Activated gamma-delta T cell treated with Interleukin-2 at 50 U/mL for 16 hours (primary cell): ENCODE results near the gene ZNF732.
"Not testable (repeated sequence)": the region's sequence is repeated elsewhere in the genome, so short reads cannot be mapped to it uniquely, and the experiment has no call there.

Source experiments
- DNase-seq: peaks from one replicate; pipeline ENCODE4 v3.0.0-alpha.2; 2020

The ZNF732 gene

GRCh38 chr4:304969-305680 is at the start of gene ZNF732:
ZNF732 (minus strand) TSS chr4:305474; CDS start chr4:305310, 164 bp downstream.
- no peak for DNase-seq

GRCh38 chr4:340011-340410 is 34.7 kb upstream of the ZNF732 start:
- no peak for DNase-seq

DNA sequence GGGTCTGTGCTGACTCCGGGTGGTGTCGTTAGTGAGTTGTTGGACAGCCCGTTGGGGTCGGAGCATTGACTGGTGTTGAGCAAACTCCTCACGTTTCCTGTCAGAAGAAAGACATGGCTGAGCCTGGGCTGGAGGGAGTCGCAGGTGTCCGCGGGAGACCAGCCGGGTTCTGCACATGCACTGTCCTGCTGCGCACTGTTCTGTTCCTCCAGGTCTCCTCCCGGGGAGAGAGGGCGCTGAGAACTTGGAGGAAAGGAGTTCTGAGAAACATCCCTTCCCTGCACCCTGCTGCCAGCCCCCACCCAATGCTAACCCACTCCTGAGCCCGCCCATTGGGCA is 33.5 kb upstream of the ZNF732 start:
- DNase-seq, result no peak

DNA sequence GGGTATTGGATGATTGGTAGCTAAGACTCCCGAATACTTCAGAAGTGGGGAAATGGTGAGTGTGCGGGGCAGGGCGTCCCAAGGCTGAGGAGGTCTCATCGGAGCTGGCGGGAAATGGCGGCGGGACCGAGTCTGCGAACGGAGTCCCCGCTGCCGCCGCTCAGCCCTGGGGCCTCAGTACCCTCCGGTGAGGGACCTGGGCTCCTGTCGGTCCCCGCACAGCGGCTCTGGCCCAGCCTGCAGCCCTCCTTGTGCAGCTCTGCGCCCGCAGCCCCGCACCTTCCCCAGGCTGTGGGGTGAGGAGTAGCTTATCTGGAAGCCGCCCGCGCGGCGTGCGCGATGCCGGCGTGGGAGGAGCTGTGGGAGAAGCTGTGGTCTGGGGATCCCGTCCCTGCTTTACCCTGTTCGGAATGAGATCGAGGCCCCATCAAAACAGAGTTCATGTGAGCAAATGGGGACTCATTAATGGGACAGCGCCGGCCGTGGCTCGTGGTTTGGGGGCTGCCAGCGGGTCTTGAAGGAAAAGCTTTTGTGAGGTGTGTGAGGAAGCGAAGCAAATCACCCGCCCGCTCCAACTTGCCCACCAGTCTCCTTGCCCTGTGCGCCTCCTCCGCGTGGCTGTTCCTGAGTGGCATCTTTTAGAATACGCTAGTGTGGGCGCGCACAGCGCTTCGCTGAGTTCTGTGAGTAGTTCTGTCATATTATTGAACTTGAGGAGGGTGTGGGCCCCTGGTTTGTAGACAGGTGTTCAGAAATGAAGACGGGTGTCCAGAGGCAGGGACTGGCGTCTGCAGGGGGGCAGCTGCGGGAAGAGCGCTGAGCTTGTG is 32.9 kb upstream of the ZNF732 start:
- DNase-seq, result no peak

GRCh38 chr4:337143-337931 is 32.1 kb upstream of the ZNF732 start, which contains the start of gene ZNF141:
ZNF141 (plus strand) TSS chr4:337814; CDS start chr4:337984, 170 bp downstream.
- DNase-seq, result peak; percentile 92

DNA sequence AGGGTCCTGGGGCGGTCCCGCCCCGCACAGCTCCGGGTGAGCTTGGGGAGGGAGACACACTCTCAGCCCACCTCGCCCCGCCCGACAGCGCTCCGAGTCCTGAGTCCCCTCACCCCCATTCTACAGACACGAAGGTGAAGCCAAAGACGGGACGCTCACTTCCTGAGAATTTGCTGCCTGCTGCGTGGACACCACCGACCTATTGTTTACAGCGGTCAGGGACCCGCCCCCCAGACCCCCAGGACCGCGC is 31.5 kb upstream of the ZNF732 start:
- DNase-seq, result no peak

DNA sequence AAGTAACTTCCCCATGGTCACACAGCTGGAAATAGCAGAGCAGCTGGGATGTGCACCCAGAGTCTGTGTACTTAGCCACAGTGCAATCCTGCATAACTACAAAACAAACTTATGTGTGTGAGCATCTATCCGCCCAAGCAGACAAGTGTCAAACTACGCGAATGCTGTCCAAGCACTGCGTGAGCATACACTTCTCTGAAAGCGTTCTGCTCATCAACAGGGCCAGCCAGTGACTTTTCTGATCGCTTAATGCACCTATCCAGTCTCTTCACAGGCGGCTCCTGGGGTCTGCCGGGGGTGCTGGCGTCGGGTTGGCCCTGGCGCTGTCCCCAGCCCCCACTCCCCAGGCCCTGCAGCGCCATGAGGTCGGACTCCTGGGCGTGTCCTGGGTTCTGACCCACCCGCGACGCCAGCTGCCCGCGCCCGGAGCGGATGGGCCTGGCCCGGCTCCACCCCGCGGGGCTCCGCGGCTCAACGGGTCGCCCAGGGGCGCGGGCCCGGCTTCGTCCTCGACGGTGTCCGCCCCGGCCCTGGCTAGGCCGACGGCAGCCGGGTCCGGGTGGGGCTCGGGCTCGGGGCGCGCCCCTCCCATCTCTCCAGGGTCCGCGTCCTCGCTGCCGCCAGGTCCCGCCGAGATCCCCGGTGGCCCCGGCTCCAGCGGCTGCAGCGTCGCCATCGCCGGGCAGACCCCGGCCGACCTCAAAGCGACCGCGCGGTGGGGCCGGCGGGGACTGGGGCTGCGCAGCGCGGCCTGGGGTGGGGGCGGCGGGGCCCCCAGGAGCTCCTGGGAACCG is 31.0 kb upstream of the ZNF732 start:
- peak; percentile 4 for DNase-seq

DNA sequence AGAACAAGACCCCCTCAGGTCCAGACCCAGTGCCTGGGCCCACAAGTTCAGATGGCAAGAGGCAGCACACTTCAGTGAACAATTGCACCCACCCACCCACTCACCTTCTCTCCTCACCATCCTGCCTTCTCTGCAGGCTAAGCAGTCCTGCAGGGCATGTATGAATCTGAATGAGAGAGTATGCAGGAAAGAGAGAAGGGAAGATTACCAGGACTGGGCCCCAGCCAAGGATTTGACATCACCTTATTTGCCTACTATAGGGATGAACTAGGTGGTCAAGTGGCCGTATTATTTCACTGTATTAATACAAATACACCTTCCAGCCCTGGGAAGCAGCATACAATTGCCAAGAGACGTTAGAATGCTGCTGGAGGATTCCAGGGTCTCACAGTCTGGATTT is 30.2 kb upstream of the ZNF732 start:
- no peak for DNase-seq

DNA sequence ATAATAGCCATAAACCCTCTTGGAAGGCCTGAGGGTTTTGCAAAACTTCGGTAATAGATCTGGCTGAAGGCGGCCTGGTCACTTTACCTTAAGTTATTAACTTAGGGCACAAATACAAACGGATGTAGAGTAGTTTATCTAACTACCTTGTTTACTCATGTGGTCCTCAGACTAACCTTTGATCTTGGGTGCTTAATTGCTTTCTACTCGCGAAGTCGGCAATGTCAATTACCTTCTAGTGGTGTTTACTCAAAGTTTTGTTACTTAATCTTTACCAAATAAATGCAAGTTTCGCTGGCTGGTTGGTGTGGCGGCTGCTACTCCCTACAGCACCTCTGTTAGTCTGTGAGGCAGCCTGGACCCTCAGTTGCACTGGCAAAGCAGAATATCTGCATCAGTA is 23.5 kb upstream of the ZNF732 start:
- no peak for DNase-seq

GRCh38 chr4:314296-314903 is 9.1 kb upstream of the ZNF732 start:
- DNase-seq, result no peak

DNA sequence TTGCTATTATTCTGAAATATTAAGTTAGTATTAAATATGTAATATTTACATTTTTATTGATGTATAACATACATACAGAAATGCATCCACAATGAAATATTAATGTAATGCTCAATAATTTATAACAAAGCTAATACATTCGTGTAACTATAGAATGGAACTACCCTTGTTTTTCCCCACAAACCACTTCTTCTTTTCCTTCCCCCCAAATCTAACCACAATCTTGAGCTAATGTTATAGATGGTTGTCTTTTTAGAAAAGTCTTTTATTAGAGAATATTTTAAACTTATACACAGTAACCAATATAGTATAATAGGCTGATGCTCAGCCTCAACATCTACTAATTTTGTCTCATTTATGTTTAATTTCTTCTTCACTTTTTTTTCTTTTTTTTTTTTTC is 4.5 kb upstream of the ZNF732 start:
- no peak for DNase-seq

- no peak for DNase-seq
Observed at GRCh38 chr4:306551-306961, 1.3 kb upstream of the ZNF732 start.

DNA sequence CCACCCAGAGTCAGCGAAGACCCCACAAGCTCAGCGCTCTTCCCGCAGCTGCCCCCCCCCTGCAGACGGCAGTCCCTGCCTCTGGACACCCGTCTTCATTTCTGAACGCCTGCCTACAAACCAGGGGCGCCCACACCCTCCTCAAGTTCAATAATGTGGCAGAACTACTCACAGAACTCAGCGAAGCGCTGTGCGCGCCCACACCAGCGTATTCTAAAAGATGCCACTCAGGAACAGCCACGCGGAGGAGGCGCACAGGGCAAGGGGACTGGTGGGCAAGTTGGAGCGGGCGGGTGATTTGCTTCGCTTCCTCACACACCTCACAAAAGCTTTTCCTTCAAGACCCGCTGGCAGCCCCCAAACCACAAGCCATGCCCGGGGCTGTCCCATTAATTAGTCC is 758 bp downstream of the ZNF732 start:
- not testable (repeated sequence) for DNase-seq

DNA sequence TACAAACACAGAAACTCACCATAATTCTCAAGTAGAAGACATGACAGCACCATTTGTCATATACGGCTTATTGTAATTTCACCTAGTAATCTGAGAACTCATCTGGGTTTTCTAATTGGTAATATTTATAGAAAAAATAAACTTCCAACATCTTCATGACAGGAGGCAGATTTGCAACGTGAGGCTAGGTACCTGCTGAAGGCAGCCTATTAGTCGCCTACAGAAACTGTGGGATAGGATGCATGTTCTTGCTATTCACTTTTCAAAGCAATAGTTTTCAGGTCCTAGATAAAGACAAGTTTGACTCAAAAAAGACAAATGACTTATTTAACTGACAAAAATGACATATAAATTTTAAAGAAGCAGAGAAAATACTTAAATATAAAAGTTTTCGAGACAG is 2.9 kb downstream of the ZNF732 start:
- no peak for DNase-seq

DNA sequence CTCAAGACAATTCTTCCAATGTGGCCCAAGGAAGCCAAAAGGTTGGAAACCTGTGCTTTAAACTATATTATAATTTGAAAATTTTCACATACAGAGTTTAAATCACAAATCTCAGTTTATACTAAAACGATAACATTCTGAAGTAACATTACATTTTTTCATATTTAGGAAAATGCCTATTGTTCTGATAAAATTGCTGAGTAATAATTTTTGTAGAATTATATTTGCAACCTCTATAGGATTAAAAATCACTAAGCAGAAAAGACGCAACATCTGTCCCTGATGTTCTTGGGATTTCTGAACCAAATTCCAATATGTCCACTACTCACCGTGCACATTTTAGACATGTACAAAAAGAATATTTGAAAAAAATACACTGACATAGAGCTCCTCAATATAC is 10.5 kb downstream of the ZNF732 start:
- DNase-seq, result no peak

DNA sequence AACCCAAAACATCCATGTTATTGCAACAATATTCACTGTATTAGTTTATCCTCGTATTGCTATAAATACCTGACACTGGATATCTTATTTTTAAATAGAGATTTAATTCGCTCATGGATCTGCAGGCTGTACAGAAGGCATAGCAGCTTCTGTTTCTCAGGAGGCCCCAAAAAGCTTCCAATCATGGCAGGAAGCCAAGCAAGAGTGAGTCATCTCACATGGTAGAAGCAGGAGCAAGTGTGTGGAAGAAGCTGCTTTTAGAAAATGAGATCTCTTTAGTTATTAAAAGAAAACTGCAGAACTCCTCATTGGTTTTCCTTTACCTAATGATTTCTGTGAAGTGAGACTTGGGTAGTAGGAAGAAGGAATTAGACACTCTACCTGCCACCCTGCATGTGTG is 16.4 kb downstream of the ZNF732 start:
- no peak for DNase-seq

- DNase-seq, result no peak
Observed at GRCh38 chr4:273309-274017, 31.8 kb downstream of the ZNF732 start.

- no peak for DNase-seq
Observed at GRCh38 chr4:271492-272103, 33.7 kb downstream of the ZNF732 start.

- DNase-seq, result not testable (repeated sequence)
Observed at GRCh38 chr4:259240-259639, 46.0 kb downstream of the ZNF732 start.

DNA sequence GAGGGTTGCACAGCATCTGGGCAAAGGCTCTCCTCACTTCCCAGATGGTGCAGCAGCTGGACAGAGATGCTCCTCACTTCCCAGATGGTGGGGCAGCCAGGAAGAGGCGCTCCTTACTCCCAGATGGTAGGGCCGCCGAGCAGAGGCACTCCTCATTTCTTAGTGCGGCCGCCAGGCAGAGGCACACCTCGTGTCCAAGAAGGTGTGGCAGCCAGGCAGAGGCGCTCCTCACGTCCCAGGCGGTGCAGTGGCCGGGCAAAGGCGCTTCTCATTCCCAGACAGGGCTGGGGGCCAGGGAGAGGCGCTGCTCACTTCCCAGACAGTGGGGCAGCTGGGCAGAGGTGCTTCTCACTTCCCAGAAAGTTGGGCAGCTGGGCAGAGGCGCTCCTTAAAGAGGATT is 48.8 kb downstream of the ZNF732 start:
- no peak for DNase-seq

GRCh38 chr4:253936-254756 is 51.1 kb downstream of the ZNF732 start:
- DNase-seq, result no peak
